H1 (cell line): ENCODE data around the gene MRTFB.

Experiments used
- TCF12 ChIP-seq: IDR thresholded peaks from 2 replicates; pipeline ENCODE4 v1.6.1; 2011; ENCODE audit warnings: low read depth, mild to moderate bottlenecking, low read length
- TF ChIP-seq, protein P1 (sequence below): IDR thresholded peaks from 2 replicates; pipeline ENCODE4 v1.6.1; 2011; ENCODE audit warnings: low read length, improper control_type of control experiment
- TF ChIP-seq, protein P2 (sequence below): IDR thresholded peaks from 2 replicates; pipeline ENCODE4 v1.6.1; 2012; ENCODE audit warnings: inconsistent platforms

DNA sequence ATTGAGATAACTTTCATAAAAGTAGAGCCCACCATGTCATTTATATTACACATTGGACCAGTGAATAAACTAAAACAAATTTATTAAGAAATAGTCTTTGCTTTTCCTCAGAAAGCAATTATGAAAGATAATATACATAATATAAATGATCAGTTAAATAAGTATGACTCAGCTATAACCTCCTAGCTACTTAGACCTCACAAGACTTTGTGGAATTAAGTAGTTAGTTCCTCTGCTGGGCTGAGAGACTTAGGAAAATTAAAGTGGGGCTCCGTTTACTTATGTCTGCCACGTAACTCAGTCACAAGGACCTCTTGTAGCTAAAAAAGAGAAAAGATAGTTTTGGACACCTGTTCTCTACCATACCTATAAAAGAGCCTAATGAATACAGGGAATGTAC is 76.9 kb downstream of the MRTFB start:
- TF ChIP-seq, protein P1, sequence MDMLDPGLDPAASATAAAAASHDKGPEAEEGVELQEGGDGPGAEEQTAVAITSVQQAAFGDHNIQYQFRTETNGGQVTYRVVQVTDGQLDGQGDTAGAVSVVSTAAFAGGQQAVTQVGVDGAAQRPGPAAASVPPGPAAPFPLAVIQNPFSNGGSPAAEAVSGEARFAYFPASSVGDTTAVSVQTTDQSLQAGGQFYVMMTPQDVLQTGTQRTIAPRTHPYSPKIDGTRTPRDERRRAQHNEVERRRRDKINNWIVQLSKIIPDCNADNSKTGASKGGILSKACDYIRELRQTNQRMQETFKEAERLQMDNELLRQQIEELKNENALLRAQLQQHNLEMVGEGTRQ = no peak
- TF ChIP-seq, protein P2, sequence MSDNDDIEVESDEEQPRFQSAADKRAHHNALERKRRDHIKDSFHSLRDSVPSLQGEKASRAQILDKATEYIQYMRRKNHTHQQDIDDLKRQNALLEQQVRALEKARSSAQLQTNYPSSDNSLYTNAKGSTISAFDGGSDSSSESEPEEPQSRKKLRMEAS = no peak
- no peak for TF ChIP-seq TCF12
